ENCODE results near the gene EXOC3.

EXOC3 gene

DNA sequence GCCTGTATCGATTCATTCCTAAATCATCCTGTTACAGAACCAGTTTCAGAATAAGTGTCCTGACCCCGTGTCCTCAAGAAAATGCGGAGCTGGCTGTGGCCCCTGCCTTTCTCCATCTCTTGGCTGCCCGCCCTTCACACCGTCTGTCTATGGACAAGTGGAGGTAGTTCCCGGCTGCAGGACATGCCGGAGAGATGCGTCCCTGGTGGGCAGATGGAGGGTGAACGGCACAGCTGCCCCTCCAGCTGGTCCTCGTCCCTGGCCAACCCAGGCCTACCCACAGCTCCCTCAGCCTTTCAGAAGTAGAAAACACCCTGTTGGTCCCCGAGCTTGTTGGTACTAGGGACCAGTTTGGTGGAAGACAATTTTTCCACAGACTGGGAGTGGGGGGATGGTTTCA, 14.8 kb upstream of the EXOC3 start:
- Histone ChIP-seq H3K79me2 (ENCODE audit: insufficient read depth, low read length) (no peaks in the 10 kb centered on the region), H3K4me2 (ENCODE audit: low read depth, low read length, poor library complexity, severe bottlenecking) (no peak overlapping the region), H4K20me1 (ENCODE audit: insufficient read depth, low read length, poor library complexity, severe bottlenecking) (no peaks in the 10 kb centered on the region), H3K4me1 (ENCODE audit: insufficient read depth, low read length, poor library complexity, severe bottlenecking) (peaks cover 33% of the 10 kb centered on the region), H3K36me3 (ENCODE audit: insufficient read depth, low read length) (no peaks in the 10 kb centered on the region), H3K9ac (ENCODE audit: low read depth, low read length, poor library complexity, severe bottlenecking) (no peak overlapping the region), H3K27me3 (ENCODE audit: insufficient read depth, low read length, poor library complexity, severe bottlenecking) (no peaks in the 10 kb centered on the region), H3K9me2 (replicated peaks; ENCODE audit: low read depth, low read length) (no peaks in the 10 kb centered on the region), H3F3A (ENCODE audit: low read depth) (no peaks in the 10 kb centered on the region), H3K9me3 (ENCODE audit: insufficient read depth, low read depth, low read length) (no peaks in the 10 kb centered on the region), H3K4me3 (ENCODE audit: low read length, poor library complexity, severe bottlenecking) (no peak overlapping the region), H2AFZ (ENCODE audit: low read length) (no peak overlapping the region)
- no peak for TF ChIP-seq EZH2phosphoT487 (IDR thresholded peaks at IDR 0.05; ENCODE audit: borderline replicate concordance)
- TF ChIP-seq, protein P1, sequence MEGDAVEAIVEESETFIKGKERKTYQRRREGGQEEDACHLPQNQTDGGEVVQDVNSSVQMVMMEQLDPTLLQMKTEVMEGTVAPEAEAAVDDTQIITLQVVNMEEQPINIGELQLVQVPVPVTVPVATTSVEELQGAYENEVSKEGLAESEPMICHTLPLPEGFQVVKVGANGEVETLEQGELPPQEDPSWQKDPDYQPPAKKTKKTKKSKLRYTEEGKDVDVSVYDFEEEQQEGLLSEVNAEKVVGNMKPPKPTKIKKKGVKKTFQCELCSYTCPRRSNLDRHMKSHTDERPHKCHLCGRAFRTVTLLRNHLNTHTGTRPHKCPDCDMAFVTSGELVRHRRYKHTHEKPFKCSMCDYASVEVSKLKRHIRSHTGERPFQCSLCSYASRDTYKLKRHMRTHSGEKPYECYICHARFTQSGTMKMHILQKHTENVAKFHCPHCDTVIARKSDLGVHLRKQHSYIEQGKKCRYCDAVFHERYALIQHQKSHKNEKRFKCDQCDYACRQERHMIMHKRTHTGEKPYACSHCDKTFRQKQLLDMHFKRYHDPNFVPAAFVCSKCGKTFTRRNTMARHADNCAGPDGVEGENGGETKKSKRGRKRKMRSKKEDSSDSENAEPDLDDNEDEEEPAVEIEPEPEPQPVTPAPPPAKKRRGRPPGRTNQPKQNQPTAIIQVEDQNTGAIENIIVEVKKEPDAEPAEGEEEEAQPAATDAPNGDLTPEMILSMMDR (conservative IDR thresholded peaks at IDR 0.05; ENCODE audit: low read length), result no peak

DNA sequence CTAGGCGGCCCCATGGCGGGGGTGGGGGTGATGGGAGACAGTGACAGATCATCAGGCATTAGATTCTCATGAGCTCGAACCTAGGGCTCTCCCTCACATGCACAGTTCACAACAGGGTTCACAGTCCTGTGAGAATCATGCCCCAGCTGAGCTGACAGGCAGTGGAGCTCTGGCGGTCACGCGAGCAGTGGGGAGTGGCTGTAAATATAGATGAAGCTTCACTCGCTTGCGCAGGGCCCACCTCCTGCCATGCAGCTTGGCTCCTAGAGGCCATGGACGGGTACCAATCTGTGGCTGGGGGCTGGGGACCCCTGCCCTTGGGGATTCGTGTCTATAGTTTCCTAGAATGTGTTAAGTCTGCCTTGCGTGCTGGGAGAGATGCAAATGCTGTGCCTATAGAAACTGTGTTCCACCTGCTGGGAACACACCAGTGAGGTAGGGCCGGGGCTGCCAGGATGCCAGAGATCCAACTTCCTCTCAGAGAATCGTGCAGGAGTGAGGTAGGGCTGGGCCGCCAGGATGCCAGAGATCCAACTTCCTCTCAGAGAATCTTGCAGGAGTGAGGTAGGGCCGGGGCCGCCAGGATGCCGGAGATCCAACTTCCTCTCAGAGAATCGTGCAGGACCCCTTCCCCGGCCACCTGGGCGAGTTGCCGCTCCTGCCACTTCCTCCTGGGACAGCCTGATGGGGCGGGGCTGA, 14.1 kb upstream of the EXOC3 start:
- H3K27me3 ChIP-seq (ENCODE audit: insufficient read depth, low read length, poor library complexity, severe bottlenecking), result no peaks in the 10 kb centered on the region
- H3K9me3 ChIP-seq (ENCODE audit: insufficient read depth, low read depth, low read length), result no peaks in the 10 kb centered on the region
- no peak overlapping the region for H3K4me2 ChIP-seq (ENCODE audit: low read depth, low read length, poor library complexity, severe bottlenecking)
- TF ChIP-seq, protein P1 (conservative IDR thresholded peaks at IDR 0.05; ENCODE audit: low read length), result no peak
- TF ChIP-seq EZH2phosphoT487 (IDR thresholded peaks at IDR 0.05; ENCODE audit: borderline replicate concordance), result no peak
- no peaks in the 10 kb centered on the region for H3K79me2 ChIP-seq (ENCODE audit: insufficient read depth, low read length)
- peaks cover 36% of the 10 kb centered on the region for H3K4me1 ChIP-seq (ENCODE audit: insufficient read depth, low read length, poor library complexity, severe bottlenecking)
- no peaks in the 10 kb centered on the region for H3K9me2 ChIP-seq (replicated peaks; ENCODE audit: low read depth, low read length)
- H2AFZ ChIP-seq (ENCODE audit: low read length), result no peak overlapping the region
- no peak overlapping the region for H3K4me3 ChIP-seq (ENCODE audit: low read length, poor library complexity, severe bottlenecking)
- no peaks in the 10 kb centered on the region for H4K20me1 ChIP-seq (ENCODE audit: insufficient read depth, low read length, poor library complexity, severe bottlenecking)
- no peaks in the 10 kb centered on the region for H3K36me3 ChIP-seq (ENCODE audit: insufficient read depth, low read length)
- no peak overlapping the region for H3K9ac ChIP-seq (ENCODE audit: low read depth, low read length, poor library complexity, severe bottlenecking)
- no peaks in the 10 kb centered on the region for H3F3A ChIP-seq (ENCODE audit: low read depth)

DNA sequence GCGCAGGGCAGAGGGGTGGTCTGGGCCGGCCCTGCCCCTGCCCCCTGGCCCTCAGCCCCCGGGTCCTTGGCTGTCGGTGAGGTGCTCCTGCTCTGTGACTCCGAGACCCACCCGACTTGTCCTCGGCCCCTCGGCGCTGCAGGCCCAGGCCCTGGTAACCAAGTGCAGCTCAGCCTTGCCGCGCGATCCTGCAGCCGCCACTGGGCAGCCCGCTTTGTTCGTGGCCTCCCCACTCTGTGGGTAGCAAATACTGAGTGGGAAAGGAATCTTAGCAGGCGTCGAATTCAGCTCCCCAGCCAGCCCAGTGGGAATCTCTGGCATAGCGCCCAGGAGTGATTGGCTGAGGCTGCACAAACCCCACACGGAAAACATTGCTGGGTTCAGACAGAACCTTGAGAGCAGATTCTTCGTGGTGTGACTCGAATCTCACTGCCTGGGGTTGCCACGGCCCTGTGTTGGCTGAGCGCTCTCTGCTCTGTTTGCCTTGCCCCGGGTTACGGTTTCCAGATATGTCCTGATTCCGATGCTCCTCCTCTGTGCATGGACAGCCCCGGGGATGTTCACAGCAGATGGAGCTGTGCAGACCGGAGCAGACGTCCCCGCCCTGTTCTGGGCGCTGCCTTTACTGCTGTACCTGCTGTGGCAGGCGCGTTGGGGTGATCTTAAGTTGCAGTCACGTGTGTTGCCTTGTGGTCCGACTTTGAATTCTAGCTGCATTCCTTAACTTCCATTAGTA, 13.4 kb upstream of the EXOC3 start:
- Histone ChIP-seq H3F3A (ENCODE audit: low read depth) (no peaks in the 10 kb centered on the region), H4K20me1 (ENCODE audit: insufficient read depth, low read length, poor library complexity, severe bottlenecking) (no peaks in the 10 kb centered on the region), H3K27me3 (ENCODE audit: insufficient read depth, low read length, poor library complexity, severe bottlenecking) (no peaks in the 10 kb centered on the region), H3K79me2 (ENCODE audit: insufficient read depth, low read length) (no peaks in the 10 kb centered on the region), H2AFZ (ENCODE audit: low read length) (no peak overlapping the region), H3K36me3 (ENCODE audit: insufficient read depth, low read length) (no peaks in the 10 kb centered on the region), H3K9me3 (ENCODE audit: insufficient read depth, low read depth, low read length) (no peaks in the 10 kb centered on the region), H3K4me2 (ENCODE audit: low read depth, low read length, poor library complexity, severe bottlenecking) (no peak overlapping the region), H3K9me2 (replicated peaks; ENCODE audit: low read depth, low read length) (no peaks in the 10 kb centered on the region), H3K9ac (ENCODE audit: low read depth, low read length, poor library complexity, severe bottlenecking) (no peak overlapping the region), H3K4me3 (ENCODE audit: low read length, poor library complexity, severe bottlenecking) (no peak overlapping the region), H3K4me1 (ENCODE audit: insufficient read depth, low read length, poor library complexity, severe bottlenecking) (peaks cover 31% of the 10 kb centered on the region)
- TF ChIP-seq, protein P1 (conservative IDR thresholded peaks at IDR 0.05; ENCODE audit: low read length), result no peak
- TF ChIP-seq EZH2phosphoT487 (IDR thresholded peaks at IDR 0.05; ENCODE audit: borderline replicate concordance), result no peak
